GM18951 (cell line): ENCODE results near the gene PRKCE.

Source experiments
- POLR2A ChIP-seq: IDR thresholded peaks from 4 replicates; pipeline ENCODE4 v1.6.1; 2011; ENCODE audit warnings: mild to moderate bottlenecking; ENCODE audit not compliant: insufficient read length, insufficient read depth; ENCODE audit errors: extremely low read depth
- in situ Hi-C: fragments of 300-500 bp; cut with MboI; formaldehyde crosslinking; loops from one replicate; pipeline ENCODE4 v1.12.0; 2022; ENCODE audit warnings: low sequenced_read_pairs, mixed read lengths, inconsistent platforms; ENCODE audit not compliant: unreplicated experiment

Gene PRKCE

DNA sequence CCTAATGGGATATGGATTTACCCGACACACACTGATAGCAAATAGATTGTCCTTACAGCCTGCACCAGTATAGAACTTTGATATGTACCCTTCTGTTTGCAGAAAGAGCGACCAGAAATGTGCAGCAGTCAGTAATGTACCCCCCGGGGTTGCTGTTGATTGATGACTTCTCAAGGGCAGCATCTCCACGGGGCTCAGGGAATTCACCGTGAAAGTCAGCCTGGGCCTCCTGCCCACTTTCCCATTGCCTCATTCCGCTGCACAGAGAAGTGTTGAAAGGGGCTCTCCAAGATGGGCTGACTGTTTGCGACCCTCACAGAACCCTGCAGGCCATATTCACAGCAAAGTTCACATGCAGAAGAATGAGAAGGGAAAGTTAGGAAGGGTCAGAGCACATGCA is 241.3 kb downstream of the PRKCE start:
- TF ChIP-seq POLR2A: no peak
- in situ Hi-C loops: no loop called here

GRCh38 chr2:45894211-45894610 is 242.7 kb downstream of the PRKCE start:
- TF ChIP-seq POLR2A: no peak
- in situ Hi-C loops: no loop called here

DNA sequence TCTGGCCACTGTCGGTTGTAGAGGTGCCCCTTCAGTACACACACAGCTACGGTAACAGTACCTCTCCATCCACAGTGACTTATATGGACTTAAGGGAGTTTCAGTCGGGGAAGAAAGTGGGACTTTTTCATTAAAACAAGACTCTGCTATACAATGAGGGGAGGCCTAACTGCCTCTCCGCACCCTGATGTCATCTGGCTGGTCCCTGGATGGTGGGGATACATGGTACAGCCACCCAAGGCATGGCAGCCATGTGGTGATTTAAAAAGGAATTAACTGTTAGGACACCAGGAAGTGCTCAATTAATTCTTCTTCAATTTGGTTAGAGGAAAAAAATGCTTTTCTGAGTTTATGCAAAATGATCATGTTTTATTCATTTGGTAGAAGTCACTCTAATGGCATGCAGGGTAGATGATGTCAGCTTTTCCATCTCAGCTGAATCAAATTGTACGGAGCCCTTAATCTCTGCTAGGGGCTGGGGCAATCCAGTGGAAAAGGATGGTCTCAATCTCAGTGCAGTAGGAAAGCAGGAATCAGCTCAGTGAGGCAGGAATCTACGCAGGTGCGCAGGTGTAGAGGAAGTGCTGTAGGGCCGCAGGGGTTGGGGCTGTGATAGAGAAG is 243.9 kb downstream of the PRKCE start:
- no peak for TF ChIP-seq POLR2A
- in situ Hi-C loops: no loop called here

DNA sequence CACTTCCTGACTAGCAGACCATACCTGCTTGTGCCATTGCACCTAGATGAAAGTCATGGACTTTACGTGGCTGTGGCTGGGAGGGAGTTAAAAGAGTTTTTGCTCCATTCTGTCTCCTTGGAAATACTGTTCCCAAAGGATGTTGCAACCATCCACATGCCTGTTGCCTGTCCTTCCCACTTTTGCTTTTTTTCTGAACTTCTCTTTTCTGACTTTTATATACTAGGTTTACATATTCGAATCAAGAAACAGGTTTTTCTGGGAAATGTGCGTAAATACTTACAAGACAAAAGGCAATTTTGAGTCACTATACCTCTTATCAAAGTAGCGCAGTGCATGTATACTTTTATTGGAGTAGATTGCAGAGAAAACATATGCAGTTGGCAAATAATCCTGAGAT is 244.8 kb downstream of the PRKCE start:
- TF ChIP-seq POLR2A: no peak
- in situ Hi-C loops: no loop called here

GRCh38 chr2:45897842-45898241 is 246.4 kb downstream of the PRKCE start:
- TF ChIP-seq POLR2A: no peak
- in situ Hi-C loops: no loop called here

GRCh38 chr2:45898819-45899218 is 247.3 kb downstream of the PRKCE start:
- in situ Hi-C loops: no loop called here

DNA sequence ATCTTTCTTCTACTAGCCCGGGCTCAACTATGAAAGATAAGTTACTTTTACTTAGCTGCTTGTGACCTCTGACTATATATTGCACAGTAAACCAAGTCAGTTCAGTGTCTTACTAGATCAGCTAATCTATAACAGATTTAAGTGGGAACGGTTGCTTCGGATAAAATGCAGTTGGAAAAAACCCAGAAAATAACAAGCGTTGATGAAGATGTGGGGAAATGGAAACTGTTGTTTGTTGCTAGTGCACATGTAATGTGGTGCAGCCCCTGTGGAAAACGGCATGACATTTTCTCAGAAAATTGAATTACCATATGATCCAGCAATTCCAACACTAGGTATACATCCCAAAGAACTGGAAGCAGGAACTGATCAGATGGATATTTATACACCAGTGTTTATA is 248.5 kb downstream of the PRKCE start:
- TF ChIP-seq POLR2A: no peak

More at GRCh38 chr2:45898819-45899218, 247.3 kb downstream of the PRKCE start:
- TF ChIP-seq POLR2A: no peak

GRCh38 chr2:45901468-45902032 is 250.1 kb downstream of the PRKCE start:
- in situ Hi-C loops: no loop called here
- no peak for TF ChIP-seq POLR2A

More for the DNA sequence above, 248.5 kb downstream of the PRKCE start:
- in situ Hi-C loops: no loop called here

- no peak for TF ChIP-seq POLR2A
- in situ Hi-C loops: no loop called here
Observed at GRCh38 chr2:45902380-45902779, 250.9 kb downstream of the PRKCE start.

- TF ChIP-seq POLR2A: no peak
- in situ Hi-C loops: no loop called here
Observed at GRCh38 chr2:45902781-45903375, 251.4 kb downstream of the PRKCE start.

DNA sequence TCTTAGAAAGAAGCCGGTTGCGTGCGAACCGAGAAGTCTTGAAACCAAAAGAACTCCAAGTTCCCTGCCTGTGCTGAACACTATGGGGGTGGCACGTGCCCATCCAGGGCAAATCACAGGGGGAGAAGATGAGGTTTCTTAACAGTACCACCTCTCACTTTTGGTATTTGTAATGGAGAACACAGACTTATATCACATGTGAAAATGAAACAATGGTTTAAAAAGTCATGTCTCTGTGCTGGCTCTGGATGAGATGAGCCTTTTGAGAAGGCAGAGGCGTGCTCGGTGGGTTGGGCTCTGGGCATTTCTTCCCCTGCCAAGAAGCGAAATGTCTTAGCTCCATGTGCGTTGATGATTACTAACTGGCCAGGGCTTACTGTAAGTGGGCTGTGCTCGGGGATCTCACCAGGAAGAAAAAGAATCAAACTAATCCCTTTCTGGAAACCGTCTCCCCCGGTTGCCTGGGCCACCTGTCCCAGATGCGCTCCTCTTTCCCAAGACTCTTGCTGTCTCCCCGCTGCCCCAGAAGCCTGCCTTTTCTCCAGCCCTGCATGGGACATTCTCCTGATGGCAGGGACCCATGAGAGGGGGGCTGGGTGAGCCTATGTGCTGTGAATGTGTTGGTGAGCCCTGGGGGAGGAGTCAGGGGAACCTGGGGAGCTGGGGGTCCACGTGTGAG is 252.9 kb downstream of the PRKCE start:
- in situ Hi-C loops: no loop called here
- no peak for TF ChIP-seq POLR2A

DNA sequence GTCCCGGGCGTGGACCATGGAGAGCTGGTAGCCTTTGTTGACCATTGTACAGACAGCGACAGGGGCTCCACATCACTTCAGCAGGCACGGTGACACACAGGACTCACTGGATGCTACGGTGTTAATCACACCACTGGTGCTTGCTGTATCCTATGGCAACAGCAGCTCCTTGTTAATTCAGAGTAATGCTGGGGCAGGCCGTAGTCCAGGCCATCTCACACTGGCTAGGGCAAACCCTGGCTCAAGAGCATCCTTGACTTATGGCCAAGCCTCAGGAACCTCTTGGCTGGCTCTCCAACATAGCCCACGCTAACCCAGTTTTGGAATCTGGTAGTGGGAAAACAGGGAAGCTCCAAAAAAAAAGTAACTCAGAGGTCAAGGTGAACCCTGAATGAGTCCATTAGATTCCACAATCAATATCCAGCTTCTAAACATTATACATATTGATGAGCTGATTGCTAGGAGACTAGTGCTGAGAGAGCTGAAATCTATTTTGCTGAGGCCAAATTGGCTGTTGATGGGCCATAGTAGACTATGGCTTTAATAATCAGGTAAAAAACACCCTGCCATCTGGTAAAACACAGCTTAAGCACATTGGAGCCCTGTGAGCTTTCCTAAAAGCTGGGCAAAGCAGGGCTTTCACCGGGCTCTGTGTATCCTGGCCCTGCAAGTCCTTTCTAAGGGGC is 253.6 kb downstream of the PRKCE start:
- TF ChIP-seq POLR2A: no peak
- in situ Hi-C loops: no loop called here

DNA sequence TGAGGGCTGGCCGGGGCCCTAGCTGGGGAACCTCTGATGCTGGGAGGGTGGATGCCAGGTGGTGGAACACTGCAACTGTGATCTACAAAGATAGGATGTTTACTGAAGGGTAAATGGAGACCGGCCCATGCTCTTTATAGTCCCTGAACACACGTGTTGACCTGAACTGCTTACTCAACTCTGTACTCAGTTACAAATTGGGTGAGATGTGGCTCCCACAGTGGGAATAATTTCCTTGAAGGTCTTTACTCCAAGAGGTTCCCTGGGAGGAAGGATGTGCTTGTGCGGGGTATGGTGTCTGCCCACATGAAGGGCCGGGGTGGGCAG is 254.1 kb downstream of the PRKCE start:
- in situ Hi-C loops: no loop called here
- no peak for TF ChIP-seq POLR2A
